CD4-positive, alpha-beta T cell treated with Interleukin-6 at 100 ng/mL for 8 hours (primary cell): ENCODE data around the gene PTAFR.

Source experiments
- DNase-seq: peaks from one replicate; pipeline ENCODE4 v3.0.0-alpha.2; 2020; ENCODE audit warnings: mixed read lengths, low spot score

Gene PTAFR, protein sequence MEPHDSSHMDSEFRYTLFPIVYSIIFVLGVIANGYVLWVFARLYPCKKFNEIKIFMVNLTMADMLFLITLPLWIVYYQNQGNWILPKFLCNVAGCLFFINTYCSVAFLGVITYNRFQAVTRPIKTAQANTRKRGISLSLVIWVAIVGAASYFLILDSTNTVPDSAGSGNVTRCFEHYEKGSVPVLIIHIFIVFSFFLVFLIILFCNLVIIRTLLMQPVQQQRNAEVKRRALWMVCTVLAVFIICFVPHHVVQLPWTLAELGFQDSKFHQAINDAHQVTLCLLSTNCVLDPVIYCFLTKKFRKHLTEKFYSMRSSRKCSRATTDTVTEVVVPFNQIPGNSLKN

DNA sequence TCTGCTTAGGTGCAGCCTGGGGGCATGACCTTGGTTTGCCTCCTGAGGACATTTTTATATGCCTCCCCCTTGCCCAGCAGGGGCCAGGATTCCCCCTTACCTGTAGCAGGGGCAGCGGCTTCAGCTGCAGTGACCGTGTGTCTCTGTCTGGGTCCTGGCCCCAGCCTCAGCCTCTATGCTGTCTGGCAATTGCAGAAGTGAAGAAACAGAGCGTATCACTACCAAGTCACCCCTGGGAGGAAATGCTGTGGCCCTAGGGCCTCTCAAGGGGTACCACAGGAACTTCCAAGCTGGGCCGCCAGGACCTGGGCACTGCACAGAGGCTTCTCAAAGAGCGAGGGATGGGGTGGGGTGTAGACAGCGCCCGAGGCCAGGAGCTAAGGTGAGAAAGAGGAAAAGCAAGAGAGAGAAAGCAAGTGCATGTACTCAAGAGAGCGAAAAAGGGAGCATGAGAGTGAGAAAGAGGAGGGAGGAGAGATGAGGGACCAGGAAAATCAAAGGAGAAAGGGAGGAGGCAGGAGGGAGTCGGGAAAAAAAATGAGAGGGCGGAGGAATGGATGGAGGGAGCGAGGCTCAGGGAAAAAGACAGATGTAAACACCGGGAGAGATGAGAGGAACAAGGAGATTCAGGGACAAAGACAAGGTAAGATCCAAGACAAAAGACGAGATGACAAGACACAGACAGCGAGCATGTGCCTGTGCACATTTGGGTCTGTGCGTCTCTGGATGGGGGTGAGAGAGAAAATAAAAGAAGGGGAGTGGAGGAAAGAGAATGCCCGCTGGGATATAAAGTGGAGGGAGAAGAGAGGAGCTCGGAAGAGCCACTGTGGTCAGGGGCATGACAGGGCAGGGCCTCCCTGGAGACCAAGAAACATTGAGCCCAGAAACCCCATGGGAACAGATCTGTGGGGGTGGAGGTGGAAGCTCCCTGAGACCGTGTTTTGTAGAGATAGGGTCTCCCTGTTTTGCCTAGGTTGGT lies at the start of gene PTAFR:
PTAFR (minus strand) TSS at position 199 of the 979 bp plus-strand sequence. CDS start 25,669 bp downstream, outside the sequence.
- no peak for DNase-seq

DNA sequence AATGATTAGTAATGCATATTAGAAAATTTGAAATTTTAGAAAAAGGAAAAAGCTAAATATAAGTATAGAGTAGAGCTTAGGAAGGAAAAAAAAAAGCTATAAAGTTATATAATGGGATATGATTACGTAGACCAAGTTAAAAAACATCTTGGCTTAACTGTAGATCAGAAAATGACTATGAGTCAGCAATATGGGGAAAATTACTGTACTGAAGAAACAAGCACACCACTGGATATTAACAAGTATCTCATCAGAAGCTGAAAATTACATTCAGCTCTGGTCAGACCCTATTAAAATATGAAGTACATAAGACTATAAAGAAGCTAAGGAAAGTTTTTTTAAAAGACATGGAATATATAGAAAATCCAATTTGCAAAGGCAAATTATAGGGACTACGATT lies 36.8 kb upstream of the PTAFR start:
- DNase-seq = no peak

DNA sequence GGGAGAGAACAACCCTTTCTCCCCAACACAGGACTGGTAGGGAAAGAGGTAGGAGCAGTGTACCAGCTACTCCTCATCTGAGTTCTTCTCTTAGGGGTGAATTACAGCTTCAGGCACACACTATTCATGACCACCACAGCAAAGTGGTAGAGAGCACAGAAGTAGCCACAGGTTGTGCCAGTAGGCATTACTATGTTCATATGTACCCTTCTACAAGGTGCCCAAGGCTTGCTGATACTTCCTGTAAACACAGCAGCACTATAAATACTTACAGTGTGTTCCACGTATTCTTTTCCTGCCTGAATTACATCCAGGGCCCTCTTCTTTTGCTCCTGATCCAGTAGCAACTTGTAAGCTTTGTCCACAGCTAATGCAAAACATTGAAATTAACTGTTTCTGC lies 33.2 kb upstream of the PTAFR start:
- no peak for DNase-seq

DNA sequence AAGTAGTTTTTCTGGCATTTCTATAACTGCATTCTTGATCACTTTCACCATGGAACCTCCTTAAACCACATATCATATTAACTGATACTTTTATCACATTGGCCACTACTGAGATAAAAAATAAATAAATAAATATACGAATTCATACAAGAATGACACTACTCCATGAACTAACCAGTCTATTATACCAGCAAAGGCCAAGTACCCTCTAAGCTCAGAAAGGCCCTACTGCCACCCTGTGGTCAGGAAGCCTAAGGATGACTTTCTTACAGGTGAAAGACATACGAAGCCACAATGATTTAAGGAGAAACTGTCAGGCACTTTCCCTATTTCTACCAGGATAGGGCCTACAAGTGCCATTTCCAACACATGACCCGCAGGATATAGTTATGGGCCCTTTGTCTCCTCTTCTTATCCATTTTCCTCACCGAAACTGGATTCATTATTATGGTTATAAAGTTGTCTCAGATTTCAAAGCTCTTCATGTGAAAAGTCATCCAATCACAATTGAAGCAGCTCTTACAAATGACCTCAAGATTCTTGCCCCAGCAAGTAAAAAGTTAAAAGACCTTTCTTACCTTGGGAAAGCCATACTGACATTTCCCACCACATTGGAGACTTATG lies 32.4 kb upstream of the PTAFR start:
- peak; percentile 59 for DNase-seq

GRCh38 chr1:28205243-28205642 lies 28.8 kb upstream of the PTAFR start:
- no peak for DNase-seq

DNA sequence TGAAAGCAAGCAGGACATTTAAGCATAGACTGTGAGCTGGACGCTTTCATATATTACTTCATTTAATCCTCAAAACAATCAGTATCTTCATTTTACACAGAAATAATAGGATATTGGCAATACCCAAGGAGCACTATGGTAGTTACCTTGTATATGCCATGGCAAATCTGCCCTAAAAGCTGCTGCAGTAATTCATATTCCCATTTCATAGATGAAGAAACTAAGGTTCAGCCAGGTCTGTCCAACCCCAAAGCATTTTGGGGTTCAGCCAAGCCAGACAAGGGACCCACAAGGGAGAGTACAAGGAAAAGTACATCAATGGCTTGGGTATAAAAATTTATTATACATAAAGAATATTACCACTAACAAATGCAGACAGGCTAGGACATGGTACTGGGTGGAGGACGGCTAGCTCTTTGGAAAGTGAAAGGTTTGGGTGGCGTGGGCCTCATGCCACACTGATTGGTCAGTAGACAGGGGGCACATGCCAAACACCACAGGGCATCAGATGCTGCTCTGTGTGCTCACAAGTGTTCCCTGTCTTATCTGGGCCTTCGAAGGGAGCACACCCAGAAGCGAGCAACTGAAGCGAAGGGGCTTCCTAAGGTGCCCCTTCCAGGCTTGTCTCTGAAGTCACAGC lies 23.9 kb upstream of the PTAFR start:
- no peak for DNase-seq

DNA sequence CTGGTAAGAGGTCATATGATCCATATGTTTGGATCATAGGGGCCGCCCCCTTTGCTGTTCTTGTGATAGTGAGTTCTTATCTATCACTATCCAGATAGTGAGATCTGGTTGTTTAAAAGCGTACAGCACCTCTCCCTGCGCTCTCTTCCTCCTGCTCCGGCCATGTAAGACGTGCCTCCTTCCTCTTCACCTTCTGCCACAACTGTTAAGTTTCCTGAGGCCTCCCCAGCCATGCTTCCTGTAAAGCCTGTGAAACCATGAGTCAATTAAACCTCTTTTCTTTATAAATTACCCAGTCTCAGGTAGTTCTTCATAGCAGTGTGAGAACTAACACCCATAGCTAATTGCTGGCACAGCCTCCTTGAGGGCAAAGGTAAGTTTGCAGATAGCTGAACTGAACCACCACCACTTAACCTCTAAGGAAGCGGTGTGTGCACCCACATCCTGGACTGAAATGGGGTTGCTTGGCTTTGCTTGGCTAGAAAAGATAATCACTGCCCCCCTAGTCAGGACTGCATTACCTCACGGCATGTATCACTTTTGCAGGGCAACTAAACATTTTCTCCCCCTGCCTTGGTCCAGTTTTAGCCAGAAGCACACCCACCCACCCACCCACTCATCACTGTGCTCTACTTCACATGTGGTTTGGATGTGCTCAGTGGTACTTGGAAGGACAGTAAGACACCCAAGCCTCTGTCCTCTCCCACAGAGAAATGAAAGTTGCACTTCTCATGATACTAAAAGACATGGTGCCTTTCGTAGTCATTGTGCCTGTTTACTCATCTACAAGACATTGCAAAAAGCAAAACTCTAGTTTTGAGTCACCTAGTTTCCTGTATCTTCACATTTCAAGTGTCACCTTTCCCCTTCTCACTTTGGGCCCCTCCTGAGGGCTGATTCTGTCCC lies 23.1 kb upstream of the PTAFR start:
- DNase-seq = peak; percentile 70

DNA sequence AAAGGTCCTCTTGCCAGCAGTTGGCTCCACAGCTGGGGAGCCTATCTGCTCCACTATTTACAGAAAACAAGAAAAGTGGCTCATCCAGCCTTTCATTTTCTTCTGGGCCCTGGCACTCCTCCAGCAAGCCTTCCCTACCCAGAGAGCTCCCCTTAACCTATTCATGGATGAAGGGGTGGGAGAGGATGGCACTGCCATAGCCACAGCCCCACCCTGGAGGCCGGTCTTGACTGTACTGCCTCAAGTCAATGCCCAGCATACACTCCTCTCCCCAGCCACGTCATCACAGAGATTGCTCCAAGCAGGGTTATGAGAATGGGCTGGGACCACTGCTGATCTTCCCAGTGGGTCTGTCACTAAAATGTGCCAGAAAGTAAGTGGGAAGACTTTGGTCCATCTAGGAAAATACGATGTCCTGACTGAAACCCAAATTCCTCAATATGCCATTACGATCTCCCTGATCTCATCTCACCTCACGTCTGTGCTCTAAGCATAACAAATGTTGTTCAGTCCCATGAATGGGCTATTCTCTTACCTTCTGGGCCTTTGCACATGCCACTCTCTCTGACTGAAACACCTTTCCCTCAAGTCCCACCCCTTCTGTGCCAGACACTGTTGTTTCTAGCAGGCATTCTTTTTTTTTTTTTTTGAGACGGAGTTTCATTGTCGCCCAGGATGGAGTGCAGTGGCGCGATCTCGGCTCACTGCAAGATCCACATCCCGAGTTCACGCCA lies 21.4 kb upstream of the PTAFR start:
- no peak for DNase-seq

- no peak for DNase-seq
Observed at GRCh38 chr1:28196330-28196729, 19.8 kb upstream of the PTAFR start.

- no peak for DNase-seq
Observed at GRCh38 chr1:28195780-28196179, 19.3 kb upstream of the PTAFR start.

GRCh38 chr1:28194326-28195035 lies 18.0 kb upstream of the PTAFR start:
- no peak for DNase-seq

- no peak for DNase-seq
Observed at GRCh38 chr1:28193701-28194161, 17.2 kb upstream of the PTAFR start.

GRCh38 chr1:28190996-28191645 lies 14.6 kb upstream of the PTAFR start:
- DNase-seq = no peak

DNA sequence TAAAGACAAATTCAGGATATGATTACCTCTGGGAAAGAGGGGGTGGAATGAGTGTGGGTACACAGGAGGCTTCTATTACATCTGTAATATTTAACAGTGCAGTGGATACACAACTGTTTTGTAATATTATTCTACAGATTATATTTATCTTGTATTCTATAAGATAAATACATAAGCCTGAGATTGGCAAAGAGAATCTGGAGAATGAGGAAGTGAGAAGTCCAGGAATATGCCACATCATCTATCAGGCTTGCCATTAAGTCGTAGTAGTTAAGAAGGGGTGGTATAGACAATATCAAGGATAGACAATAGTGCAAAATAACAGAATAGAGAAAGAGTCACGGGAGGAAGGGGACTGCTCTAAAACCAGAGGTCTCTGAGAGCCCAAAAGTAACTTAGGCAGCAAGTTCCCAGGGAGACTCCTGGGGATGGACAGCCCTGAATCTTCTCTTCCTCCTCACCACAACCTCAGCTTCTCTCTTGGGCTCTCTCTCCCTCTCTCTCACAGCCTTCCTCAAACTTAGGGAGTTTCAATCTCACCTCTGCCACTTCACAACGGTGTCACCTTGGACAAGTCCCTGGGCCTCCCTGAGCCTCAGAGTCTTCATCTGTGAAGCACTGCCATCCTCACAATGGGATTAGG lies 14.0 kb upstream of the PTAFR start:
- DNase-seq = no peak

GRCh38 chr1:28185071-28185470 lies 8.6 kb upstream of the PTAFR start:
- no peak for DNase-seq

- DNase-seq = no peak
Observed at GRCh38 chr1:28180306-28181305, 4.1 kb upstream of the PTAFR start.
